T1000 (cell line): ENCODE results near the gene SLFNL1.

ENCODE experiments used
- DNase-seq: peaks from one replicate; lab custom pipeline; 2025; ENCODE audit warnings: mixed read lengths; lab: John Stamatoyannopoulos, UW

Gene SLFNL1

DNA sequence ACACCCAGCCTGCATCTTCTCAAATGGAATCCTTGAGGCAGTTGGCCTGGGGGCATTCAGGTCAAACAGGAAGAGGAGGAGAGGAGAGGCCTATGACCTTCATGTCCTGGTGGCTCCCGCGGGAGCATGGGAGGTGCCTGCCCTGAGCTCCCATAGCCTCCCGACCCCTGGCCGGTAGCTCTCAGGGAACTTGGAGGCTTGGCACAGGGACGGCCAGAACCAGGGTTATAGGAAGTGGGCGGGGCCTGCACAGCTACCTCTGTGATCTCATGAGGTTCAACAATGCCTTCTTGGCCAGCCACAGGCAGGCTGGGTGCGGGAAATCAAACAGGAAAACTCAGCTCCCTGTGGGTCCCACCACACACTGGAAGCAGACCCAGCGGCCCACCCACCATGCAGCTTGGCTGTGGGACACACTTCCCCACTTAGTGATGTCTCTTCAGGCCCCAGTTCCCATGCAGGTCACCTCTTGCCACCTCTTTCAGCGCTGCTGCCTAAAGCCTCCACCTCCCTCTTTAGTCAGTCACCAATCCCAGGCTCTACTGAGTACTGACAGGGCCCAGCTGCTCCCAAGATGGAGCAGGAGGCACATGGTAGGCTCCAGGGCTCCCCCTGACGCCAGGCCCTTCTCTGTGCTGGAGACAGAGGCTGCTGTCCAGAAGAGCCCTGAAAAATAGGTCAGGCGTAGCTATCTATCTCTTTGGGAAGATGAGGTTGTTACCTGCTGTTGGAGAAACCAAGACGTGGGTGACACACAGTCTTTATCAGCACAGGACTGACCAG lies at the start of gene SLFNL1:
Gene SLFNL1, minus strand, starts transcription at position 200 of the 783 bp plus-strand sequence. CDS start 1,065 bp downstream, outside the sequence.
- no peak for DNase-seq

DNA sequence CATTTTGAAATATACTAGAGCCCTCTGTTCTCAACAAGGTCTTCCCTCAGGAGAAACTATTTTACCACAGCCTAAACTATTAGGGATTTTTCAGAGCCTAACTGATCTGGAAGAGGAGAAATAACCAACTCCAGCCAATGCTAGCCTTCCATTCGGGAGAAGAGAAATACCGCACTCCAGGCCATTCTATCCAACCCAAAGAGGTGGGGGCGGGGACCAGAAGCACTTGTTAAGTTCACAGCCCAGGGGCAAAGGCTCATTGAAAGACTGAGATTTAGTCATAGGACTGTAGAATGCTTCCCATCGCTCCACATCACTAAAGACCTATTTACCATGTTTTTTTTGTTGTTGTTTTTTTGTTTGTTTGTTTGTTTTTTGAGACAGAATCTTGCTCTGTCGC lies 35.4 kb upstream of the SLFNL1 start:
- DNase-seq = no peak

DNA sequence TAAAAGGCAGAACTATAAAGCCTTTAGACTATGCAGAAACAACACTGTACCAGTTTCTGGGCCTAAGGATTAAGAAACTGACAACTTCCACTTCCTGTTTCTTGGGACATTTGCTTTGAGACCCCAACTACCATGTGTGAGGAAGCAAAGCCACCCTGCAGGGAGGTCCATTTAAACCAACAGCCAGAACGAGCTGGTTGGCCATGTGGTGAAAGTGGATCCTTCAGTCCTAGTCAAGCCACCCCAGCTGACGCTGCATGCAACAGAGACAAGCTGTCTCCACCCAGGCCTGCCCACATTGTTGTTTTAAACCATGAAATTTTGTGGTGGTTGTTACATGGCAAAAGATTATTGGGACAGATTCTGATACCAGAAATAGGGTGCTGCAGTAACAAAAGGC lies 31.8 kb upstream of the SLFNL1 start:
- no peak for DNase-seq

DNA sequence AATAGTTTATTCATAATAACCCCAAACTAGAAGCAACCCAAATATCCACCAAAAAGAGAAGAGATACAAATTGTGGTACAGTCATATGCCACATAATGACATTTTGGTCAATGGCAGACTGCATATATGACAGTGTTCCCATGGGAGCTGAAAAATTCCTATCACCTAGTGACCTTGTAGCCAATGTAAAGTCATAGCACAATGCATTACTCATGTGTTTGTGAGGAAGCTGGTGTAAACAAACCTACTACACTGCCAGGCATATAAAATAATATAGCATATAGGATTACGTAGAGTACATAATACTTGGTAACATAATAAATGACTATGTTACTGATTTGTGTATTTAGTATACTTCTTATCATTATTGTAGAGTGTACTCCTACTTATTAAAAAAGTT lies 29.5 kb upstream of the SLFNL1 start:
- DNase-seq = no peak

DNA sequence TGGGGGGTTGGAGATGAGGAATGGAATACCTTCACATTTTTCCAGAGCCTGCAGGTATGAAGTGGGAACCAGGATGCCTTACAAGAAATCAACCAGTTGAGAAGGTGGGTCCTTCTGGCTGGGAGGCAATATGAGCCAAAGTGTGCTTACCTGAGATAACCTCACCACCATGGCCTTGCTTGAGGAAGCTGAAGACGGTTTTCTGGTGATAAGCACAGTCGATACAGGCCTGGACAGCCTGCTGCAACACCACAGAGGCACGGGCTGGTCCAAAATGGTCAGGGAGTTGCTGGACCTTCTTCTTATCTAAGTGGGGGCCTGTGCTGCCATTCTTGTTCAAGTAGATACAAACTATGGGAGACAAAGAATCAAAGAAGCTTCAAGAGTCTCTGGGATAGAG lies 27.0 kb upstream of the SLFNL1 start:
- DNase-seq = no peak

DNA sequence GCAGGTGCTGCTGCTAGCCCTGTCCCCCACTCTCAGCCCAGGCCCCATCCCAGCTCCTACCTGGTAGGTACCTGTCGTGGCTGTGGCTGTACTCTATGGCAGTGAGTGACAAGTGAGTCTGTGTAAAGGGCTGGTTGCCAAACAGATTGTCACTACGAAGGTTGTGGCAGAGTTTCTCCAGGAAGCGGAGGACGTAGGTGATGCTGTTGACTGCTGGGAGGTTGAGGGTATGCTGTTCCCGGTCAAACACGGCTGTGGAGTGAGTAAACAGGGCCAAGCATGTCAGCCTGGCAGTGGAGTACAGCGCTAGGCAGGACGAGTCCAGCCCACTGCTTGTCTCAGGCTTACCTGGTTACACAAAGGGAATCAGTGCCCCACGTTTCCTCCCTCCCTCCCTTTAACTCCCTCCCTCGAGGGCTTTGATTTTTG lies 24.8 kb upstream of the SLFNL1 start:
- no peak for DNase-seq

DNA sequence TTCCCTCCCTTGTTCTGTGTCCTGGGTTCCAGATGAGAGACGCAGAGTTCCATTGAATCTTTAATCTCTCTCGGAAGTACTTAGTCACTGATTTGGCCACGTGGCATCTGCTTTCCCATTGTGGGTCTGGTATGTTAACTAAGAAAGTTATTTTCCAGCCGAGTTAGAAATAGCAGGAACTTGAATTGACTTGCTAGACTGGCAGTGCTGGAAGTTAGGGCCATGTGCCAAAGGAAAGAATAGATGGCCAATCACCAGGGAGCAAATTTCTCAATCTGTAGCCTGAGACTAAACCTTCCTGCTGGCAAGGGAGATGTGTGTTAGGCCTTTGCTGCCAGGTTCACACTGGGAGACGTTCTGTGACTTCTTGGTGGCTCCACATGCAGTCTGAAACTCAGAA lies 24.2 kb upstream of the SLFNL1 start:
- DNase-seq = no peak

DNA sequence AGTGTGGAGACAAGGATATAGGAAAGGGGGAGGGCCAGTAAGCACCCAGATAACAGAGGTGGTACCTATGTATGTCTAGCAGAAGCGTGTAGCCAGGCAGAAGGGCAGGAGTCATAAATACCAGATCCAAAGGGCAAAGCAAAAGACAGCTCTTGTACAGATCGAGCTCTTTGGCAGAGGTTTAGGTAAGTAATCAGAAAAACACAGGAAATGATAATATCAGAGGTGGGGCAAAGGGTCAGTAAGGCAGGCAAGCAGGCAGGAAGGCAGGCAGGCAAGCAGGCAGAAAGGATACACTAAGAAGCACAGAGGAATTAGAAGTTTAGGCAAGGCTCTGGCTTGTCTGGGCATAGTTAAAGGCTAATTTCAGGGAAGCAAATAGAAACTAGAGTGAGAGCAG lies 22.7 kb upstream of the SLFNL1 start:
- no peak for DNase-seq

DNA sequence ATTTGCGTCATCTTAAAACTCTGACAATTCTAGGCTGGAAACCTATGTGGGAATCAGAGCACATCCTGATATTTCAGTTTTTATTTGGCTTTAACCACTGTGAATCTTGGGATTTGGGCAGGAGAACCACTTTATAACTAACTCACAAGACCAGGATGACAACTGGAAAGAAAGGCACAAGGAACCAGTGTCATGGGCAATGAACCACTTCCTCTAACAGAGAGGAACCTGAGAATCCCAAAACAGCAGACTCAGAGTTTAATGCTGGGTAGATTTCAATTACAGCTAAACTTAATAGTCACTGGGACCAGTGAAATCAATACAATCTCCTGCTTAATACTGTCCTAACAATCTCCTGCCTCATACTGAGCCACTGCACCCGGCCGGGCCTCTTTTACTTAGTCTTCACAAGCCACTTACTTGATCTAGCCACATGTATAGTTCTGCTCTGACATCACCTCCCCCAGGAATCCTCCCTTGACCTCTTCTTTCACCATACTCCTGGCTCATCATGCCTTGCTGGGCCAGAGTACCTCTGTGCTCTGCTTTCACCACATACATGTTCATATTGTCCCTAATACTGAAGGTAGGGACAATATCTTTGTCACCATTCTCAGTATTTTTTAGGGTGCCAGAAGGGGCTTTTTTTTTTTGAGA lies 20.2 kb upstream of the SLFNL1 start:
- no peak for DNase-seq

DNA sequence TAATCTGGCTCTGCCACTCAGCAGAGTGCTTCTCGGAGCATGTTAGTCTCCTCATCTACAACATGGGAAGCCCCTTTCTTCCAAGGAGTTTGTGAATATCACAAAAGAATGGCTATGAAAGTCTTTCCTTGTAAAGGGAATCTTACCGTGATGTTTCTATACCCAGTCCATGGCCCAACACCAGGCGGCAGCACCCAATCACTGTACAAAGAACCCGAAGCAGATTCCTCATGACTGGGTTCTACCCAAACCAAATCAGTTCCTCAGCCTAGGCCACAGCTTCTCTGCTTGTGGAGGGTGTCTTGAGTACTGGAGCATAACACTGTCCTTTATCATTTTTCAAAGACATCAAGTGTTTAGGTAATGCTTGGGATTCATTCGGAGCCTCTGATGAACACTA lies 16.6 kb upstream of the SLFNL1 start:
- DNase-seq = no peak

DNA sequence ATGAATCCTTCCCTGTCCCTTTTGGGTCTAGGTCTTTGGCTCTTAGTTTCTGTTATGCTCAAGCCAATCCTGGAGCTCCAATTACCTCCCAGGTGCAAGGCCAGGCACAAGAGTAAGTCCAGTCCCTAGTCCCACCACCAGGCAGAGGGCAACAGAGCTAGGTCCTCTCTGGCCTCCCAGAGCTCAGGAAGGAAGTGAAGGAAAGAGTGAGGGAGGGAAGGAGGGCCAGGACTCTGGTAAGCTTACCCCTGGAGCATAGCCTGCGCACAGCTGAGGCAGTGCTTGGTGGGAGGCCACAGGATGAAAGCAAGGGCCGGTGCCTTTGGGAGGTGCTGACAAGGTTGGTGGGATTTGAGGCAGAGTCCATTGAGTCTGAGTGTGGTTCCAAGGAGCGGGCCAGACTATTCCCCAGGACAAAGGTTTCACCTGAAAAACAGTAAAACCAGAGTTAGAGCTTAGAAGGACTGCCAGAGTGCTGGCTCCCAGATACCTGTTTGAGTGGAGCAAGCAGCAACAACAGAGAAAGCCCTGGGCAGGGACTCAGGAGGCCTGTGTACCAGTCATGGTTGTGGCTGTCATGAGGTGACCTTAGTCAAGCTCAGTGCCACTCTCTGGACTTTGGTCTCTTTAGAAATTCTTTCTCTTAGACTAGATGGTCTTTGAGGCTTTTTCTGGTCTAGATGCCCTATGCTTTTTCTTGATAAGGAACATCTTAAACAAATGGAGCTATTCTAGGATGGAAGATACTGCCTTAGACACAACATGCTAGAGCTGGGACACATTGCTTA lies 15.8 kb upstream of the SLFNL1 start:
- DNase-seq = no peak

DNA sequence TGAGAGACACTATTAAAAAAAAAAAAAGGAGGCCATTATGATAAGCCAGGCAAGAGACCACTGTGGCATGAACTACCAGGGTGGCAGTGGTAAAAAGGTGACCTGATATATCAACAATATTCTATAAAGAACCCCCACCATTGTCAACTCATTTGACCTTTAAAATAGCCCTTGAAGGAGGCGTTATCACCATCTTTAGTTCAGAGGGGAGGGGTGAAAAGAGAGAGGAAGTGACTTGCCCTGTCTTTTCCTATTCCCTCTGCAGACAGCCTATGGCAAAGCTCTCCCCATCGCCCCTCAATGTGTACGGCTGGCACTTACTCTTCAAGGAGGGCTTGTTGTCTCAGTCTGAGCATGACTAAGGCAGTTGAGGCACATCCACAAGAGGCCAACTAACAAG lies 11.7 kb upstream of the SLFNL1 start:
- no peak for DNase-seq

DNA sequence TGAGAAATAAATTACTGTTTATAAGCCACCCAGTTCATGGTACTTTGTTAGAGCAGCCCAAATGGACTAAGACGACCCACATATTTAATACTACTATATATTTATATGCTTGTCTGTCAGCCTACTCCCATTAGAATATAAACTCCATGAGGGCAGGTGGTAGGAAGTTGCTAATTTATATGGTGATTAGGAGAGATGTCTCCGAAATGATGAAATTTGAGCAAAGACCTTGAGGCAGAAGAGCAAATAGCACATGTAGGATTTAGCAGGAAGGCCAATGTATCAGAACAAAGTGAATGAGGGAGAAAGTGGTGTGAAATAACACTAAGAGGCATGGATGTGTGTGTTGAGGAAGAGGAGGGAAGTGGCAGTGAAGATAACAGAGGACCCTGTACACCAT lies 10.6 kb upstream of the SLFNL1 start:
- DNase-seq = no peak

DNA sequence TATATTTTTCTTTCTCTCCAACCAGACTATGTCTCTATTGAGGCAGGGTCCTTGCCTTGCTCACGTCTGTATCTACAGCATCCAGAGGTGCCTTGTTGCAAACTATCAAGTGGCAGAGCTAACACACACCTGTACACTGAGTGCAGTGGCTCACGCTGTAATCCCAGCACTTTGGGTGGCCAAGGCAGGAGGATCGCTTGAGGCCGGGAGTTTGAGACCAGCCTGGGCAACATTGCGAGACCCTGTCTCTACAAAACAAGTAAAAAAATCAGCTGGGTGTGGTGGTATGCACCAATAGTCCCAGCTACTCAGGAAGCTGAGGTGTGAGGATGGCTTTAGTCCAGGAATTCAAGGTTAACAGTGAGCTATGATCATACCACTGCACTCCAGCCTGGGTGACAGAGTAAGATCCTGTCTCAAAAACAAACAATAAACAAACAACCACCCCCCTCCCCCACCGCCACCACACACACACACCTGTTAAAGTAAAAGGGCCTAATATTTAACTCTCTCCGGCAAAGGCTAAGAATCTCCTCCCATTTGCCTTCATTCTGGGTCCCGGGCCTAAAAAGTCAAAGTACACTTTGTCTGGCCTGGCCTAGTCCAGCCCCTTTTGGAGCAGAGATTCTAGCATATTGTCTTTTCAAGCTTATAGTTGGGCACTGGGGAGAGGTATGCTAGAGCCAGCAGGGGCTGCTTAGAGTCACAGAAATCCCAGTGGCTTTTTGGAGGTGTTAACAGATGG lies 9.5 kb upstream of the SLFNL1 start:
- no peak for DNase-seq

DNA sequence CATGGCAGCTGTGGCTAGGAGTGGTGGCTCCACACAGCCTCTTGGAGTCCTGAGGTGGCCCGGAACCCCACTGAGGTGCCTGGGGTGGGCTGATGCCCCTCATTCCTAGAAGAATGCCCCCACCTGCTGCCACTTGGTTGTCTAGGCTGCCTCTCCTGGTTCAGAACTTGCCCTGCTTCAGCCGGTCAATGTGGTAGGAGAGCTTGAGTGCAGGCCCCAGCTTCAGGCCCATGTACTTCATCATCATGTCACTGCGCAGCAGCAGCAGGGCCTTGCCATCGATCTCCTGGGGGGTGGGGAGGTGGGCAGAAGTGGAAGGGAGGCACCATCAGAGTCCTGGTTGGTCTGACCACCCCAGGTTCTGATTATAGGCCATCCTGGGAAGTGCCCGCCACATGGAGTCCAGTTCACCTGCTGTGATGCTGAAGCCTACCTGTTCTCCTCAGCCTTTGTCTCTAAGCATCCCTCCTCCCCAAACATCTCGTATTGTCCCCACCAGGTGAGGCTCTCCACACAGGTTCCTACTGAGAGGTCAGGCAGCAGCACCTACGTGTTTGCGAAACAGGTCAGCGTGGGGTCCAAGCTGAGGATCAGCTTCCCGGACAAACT lies 6.6 kb upstream of the SLFNL1 start:
- no peak for DNase-seq

DNA sequence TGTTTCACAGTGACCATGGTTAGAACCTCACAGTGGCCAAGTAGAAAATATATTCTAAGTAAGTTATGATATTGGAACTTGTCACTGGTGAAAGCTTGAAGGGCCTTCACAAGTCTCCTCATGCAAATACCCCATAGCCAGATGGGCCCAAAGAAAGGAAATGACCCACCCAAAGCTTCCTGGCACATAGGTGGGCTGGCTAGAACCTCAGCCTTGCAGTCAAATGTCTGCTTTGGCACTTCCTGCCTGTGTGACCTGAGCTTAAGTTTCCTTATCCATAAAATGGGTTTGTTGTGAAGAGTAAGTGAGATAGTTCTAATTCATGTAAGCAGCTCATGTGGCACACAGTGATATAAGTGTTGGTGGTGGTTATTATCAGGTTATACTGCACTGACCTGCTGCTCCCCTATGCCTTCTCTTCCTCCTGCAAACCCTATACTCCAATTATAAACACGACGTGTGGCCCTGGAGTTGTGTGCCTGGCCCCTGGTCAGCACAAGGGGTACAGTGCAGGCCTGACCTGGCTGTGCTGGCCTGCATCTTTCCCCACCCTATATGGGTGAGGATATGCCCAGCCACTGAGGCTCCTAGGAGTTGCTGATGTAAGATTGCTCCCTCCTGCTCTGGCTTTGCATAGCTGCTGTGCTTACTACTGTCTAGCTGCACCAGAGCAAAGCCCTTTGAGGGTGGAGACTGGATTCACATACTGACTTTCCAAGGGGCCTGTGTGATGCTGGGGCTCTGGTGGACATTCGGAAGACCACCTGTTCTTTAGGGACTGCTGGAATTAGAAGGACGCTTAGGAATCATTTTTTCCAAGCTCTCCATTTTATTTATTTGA lies 4.7 kb upstream of the SLFNL1 start:
- no peak for DNase-seq

DNA sequence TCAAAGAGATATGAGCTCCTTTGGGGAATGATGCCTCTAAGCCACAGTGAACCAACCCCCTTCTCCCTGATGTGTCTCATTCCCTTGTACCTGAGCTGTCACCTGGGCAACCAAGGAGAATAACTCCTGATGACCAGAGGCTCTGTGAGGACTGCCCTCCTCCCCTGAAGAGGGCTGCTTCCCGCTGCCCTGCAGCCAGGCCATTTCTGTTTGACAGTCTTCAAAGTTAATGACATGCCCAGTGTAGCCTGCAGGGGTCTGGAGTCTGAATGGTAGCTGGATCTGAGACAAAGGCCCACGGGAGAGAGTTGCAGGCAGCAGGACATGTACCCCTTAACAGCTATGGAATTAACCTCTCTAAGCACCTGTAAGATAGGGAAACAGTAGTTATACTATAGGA lies 3.4 kb upstream of the SLFNL1 start:
- no peak for DNase-seq

DNA sequence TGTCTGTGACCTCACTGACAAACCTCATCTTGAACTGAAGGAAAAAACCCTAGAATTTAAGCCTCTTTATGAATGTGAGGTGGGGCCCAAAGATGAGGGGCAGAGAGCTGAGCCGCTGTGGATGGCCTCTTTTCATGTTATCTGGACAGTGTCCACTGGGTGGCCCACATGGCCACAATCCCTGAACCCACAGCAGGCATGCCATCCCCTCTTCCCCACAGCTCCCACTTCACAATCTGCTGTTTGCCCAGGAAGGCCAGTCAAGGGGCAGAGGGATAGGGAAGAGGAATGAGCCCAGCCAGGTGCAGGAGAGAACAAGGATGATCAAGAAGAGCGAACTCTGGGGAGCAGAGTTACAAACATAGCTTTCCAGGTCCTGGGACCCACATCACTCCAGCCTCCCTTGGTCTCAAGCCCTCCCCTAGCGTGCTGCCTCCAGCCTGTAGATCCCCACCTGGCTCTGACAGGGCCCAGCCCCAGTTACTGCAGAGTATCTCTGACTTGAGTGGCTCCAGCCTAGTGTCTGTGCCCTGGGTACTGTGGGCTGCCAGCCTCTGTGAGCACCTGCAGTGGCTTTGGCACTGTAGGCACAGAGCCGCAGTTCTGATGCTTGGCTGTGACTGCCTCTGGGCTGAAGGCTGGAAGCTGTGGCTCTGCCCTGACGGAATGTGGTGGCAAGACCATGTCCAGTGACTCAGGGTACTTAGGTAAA lies 1.9 kb upstream of the SLFNL1 start:
- no peak for DNase-seq

DNA sequence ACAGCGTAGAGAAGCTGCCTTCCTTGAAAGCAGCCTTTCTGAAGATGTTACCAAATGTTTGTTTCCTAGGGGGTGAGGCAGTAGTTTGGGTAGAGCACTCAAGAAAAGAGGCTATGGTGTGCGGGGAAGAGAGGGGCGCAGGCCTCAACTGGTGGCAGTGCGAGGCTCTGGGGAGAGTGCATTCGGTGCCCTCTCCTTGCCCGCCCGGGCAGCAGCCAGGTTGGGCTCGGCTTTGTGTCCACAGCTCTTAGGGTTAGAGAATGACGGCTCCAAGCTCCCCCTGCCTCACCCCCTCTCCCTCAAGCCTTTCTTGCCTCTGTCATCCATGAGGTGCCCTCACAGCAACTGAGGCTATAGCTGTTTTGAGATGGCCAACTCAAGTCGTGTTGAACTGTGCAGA lies 899 bp upstream of the SLFNL1 start:
- DNase-seq = no peak

DNA sequence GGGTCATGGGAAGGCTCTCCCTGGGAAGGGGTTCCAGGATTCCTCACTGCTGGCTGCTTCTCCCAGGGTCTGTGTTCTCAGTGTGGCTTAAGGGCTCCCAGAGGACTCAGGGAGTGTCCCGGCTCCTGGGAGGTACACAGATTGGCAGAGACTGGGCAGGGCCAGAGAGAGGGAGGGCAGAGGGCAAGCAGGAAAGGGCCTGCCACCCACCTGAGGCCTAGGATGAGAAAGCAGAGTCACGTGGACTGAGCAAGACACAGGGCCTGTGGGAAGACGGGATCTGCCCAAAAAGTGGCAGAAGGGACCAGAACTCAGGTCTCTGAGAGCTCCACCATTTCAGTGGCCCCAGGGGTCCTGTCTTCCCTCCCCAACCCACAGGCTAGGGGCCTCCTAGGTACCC lies 871 bp downstream of the SLFNL1 start:
- no peak for DNase-seq
